Pancreas (tissue), 10 donors: Measurements from ENCODE around the gene FAM120AOS. TPM values are rescaled to one million over a fixed set of nuclear protein-coding genes. Genes with fewer than 3 reads are reported as not detected.

ENCODE experiments used
- ATAC-seq, 4 donors: fragments of 200-7000 bp; cut with Tn5 transposase; one replicate each; pipeline versions ENCODE4 v1.8.0 to v1.9.1; 2020; ENCODE audit warnings: mild to moderate bottlenecking in 4 of 4, moderate library complexity in 4 of 4
- DNase-seq, 6 donors: peaks; one replicate each; pipeline ENCODE4 v3.0.0-alpha.2; 2020
- FAIRE-seq: peaks from 2 replicates; lab custom pipeline; 2012; peaks lifted over from hg19 to GRCh38; lab: Jason Lieb, UNC
- H3K27ac ChIP-seq, 4 donors: fragments of 200-600 bp; sonication (generic); 1 replicate in 3 of 4; 2 replicates in 1 of 4; pipeline versions ENCODE4 v1.5.0 to v1.8.0; 2020
- H3K27me3 ChIP-seq, 4 donors: fragments of 200-600 bp; one replicate each; pipeline ENCODE4 v1.8.0; 2021
- H3K36me3 ChIP-seq, 3 donors: fragments of 200-600 bp; sonication (generic) in 1 of 3; one replicate each; pipeline versions ENCODE4 v1.5.0 to v1.8.0; 2020 to 2021
- H3K4me1 ChIP-seq, 3 donors: fragments of 200-600 bp; one replicate each; pipeline ENCODE4 v1.8.0; 2021
- H3K4me3 ChIP-seq, 4 donors: fragments of 200-600 bp; sonication (generic) in 2 of 4; one replicate each; pipeline versions ENCODE4 v1.5.0 to v1.8.0; 2020 to 2021
- H3K9me3 ChIP-seq, 4 donors: fragments of 200-600 bp; one replicate each; pipeline ENCODE4 v1.8.0; 2021
- CTCF ChIP-seq, 4 donors: fragments of 200-600 bp; sonication (generic) in 3 of 4; IDR thresholded peaks; one replicate each; pipeline versions ENCODE4 v1.5.0 to v1.8.0; 2021; ENCODE audit warnings: antibody characterized with exemption in 4 of 4
- WGBS, 2 donors: extraction: QIAGEN DNeasy Blood & Tissue Kit; methylation state at CpG; one replicate each; pipeline ENCODE4 v1.1.7; 2013; 5-methylcytosine and 5-hydroxymethylcytosine counted together
- intact Hi-C, 3 donors: fragments of 100-400 bp; cut with DNase I; formaldehyde crosslinking; loops; one replicate each; pipeline versions ENCODE4 v1.11.1 to v1.14.2; 2022
- polyA plus RNA-seq, 2 donors: library from polyadenylated mRNA; stranded (reverse); fragments of 200-250 nt; gene quantifications; one replicate each; pipeline ENCODE4 v1.2.3, GENCODE V29; 2013
- total RNA-seq, 6 donors: library from RNA; stranded (reverse); fragmentation: NEBNext Ultra II Directional in 4 of 6; extraction: Animal tissue kit (Norgen Biotek cat#: 25700) in 4 of 6; gene quantifications; one replicate each; pipeline versions ENCODE4 v1.2.1 to v1.2.4, GENCODE V29; 2021 to 2023
- donor health status: healthy with polysubstance abuse.
- donor health status: DM: no; HTN: no; CAD: no; lungs with moderate emphysema.
- donor health status: DM: no; HTN: no; CAD: no.
- donor health status: control.
- donor health status: control.
- donor health status: Bipolar disorder and iron deficiency.
- donor health status: DM: yes; HTN: yes; CAD: no.
- donor health status: DM: no; HTN: no; CAD: no.
- donor health status: DM: no; HTN: no; CAD: no.
- donor health status: DM: yes; HTN: yes; CAD: no.

Gene FAM120AOS
- total and polyA plus RNA-seq, 8 donors, result 15.7 to 28.1 (median 21.3) TPM

- Histone ChIP-seq H3K9me3 (no peaks in the 10 kb centered on the region), H3K36me3 (no peaks in the 10 kb centered on the region), H3K27me3 (no peaks in the 10 kb centered on the region), H3K4me1 (no peaks in the 10 kb centered on the region), H3K4me3 (no peak overlapping the region), H3K27ac (no peak overlapping the region)
- intact Hi-C loops, result no loop called here
- TF ChIP-seq CTCF (IDR thresholded peaks at IDR 0.05), result no peak
- FAIRE-seq (no peak), DNase-seq (no peak), ATAC-seq (no peak)
Observed at GRCh38 chr9:93413530-93413929, 39.9 kb downstream of the FAM120AOS start.

- DNase-seq, result no peak
- no peaks in the 10 kb centered on the region for H3K9me3 ChIP-seq
- FAIRE-seq, result no peak
- H3K4me1 ChIP-seq, result no peaks in the 10 kb centered on the region
- no peak overlapping the region for H3K27ac ChIP-seq
- no peak overlapping the region for H3K4me3 ChIP-seq
- intact Hi-C loops, result no loop called here
- ATAC-seq, result no peak
- no peak for TF ChIP-seq CTCF (IDR thresholded peaks at IDR 0.05)
- H3K36me3 ChIP-seq, result no peaks in the 10 kb centered on the region
- WGBS, 2 donors, result 89 to 92% methylated on average over 5 of the region's 5 CpGs
- H3K27me3 ChIP-seq, result no peaks in the 10 kb centered on the region
Observed at GRCh38 chr9:93406371-93406770, 47.0 kb downstream of the FAM120AOS start.

- Histone ChIP-seq H3K4me3 (no peak overlapping the region), H3K9me3 (no peaks in the 10 kb centered on the region), H3K4me1 (no peaks in the 10 kb centered on the region), H3K27me3 (no peaks in the 10 kb centered on the region), H3K27ac (no peak overlapping the region), H3K36me3 (no peaks in the 10 kb centered on the region)
- WGBS, 2 donors, result 81 to 85% methylated on average over 9 of the region's 9 CpGs
- intact Hi-C loops, result no loop called here
- FAIRE-seq, result no peak
- TF ChIP-seq CTCF (IDR thresholded peaks at IDR 0.05), result no peak
- no peak for DNase-seq
- ATAC-seq, result no peak
Observed at GRCh38 chr9:93398471-93398870, 54.9 kb downstream of the FAM120AOS start.

GRCh38 chr9:93397661-93398373 lies 55.6 kb downstream of the FAM120AOS start:
- Histone ChIP-seq H3K4me1 (no peaks in the 10 kb centered on the region), H3K27me3 (no peaks in the 10 kb centered on the region), H3K4me3 (no peak overlapping the region), H3K36me3 (no peaks in the 10 kb centered on the region), H3K9me3 (no peaks in the 10 kb centered on the region), H3K27ac (no peak overlapping the region)
- ATAC-seq (no peak), DNase-seq (no peak), FAIRE-seq (no peak)
- no peak for TF ChIP-seq CTCF (IDR thresholded peaks at IDR 0.05)
- WGBS, 2 donors, result 65 to 75% methylated on average over 10 of the region's 10 CpGs
- intact Hi-C loops, result no loop called here

Other genes starting within 250 kb of the FAM120AOS start
- gene FAM120A, start 1.9 kb downstream of the FAM120AOS start, total RNA-seq, result 10 to 100 TPM; 47.1 to 66.4 (median 59.2) TPM
- 10 to 100 TPM; 24.2 to 33.2 TPM for gene FAM120A, start 1.9 kb downstream of the FAM120AOS start, polyA plus RNA-seq
- 10 to 100 TPM; 10.8 to 16.7 (median 11.9) TPM for gene PHF2, start 123.0 kb upstream of the FAM120AOS start, total RNA-seq
- 10 to 100 TPM; 17.8 to 24.8 TPM for gene PHF2, start 123.0 kb upstream of the FAM120AOS start, polyA plus RNA-seq